Keratinocyte (primary cell): ENCODE data around the gene KRTAP10-6. TPM values are rescaled to one million over a fixed set of nuclear protein-coding genes. Genes with fewer than 3 reads are reported as not detected.

Source experiments
- DNase-seq: peaks from one replicate; pipeline ENCODE4 v3.0.0-alpha.2; 2011; ENCODE audit warnings: low read depth, missing footprints, low spot score
- FAIRE-seq: peaks from 2 replicates; lab custom pipeline; 2011; peaks lifted over from hg19 to GRCh38; lab: Jason Lieb, UNC
- H2AFZ ChIP-seq: 2 replicates; pipeline ENCODE4 v1.6.0; 2012; ENCODE audit warnings: low read length, control low read depth, inconsistent platforms; ENCODE audit not compliant: control insufficient read depth
- H3K27ac ChIP-seq: 2 replicates; pipeline ENCODE4 v1.5.1; 2011; ENCODE audit warnings: low read length; ENCODE audit not compliant: control insufficient read depth, insufficient read depth
- H3K27me3 ChIP-seq: 3 replicates; pipeline ENCODE4 v1.6.0; 2011; ENCODE audit warnings: low read length; ENCODE audit not compliant: control insufficient read depth, insufficient read depth; ENCODE audit errors: extremely low read depth
- H3K36me3 ChIP-seq, 2 experiments: 2 replicates in 1 of 2; 3 replicates in 1 of 2; pipeline ENCODE4 v1.5.1; 2011; ENCODE audit warnings: low read length in 2 of 2, mild to moderate bottlenecking in 1 of 2; ENCODE audit not compliant: control insufficient read depth in 2 of 2, insufficient read depth in 2 of 2; ENCODE audit errors: extremely low read depth in 1 of 2
- H3K4me1 ChIP-seq: 3 replicates; pipeline ENCODE4 v1.5.1; 2011; ENCODE audit warnings: low read length; ENCODE audit not compliant: control insufficient read depth, insufficient read depth; ENCODE audit errors: extremely low read depth
- H3K4me2 ChIP-seq: 3 replicates; pipeline ENCODE4 v1.6.0; 2011; ENCODE audit warnings: low read depth, low read length; ENCODE audit not compliant: control insufficient read depth, insufficient read depth; ENCODE audit errors: extremely low read depth
- H3K4me3 ChIP-seq, 3 experiments: fragments of 200-600 bp in 1 of 3; sonication (generic) in 1 of 3; 2 replicates in 2 of 3; 3 replicates in 1 of 3; pipeline ENCODE4 v1.5.1; 2011 to 2016; ENCODE audit warnings: low read length in 3 of 3, mild to moderate bottlenecking in 3 of 3, control low read depth in 2 of 3, inconsistent platforms in 1 of 3, low read depth in 1 of 3, mixed read lengths in 1 of 3, mixed run types in 1 of 3, moderate library complexity in 1 of 3; ENCODE audit not compliant: control insufficient read depth in 2 of 3, insufficient read depth in 2 of 3; ENCODE audit errors: extremely low read depth in 1 of 3
- H3K79me2 ChIP-seq: 2 replicates; pipeline ENCODE4 v1.6.0; 2012; ENCODE audit warnings: low read length; ENCODE audit not compliant: control insufficient read depth, insufficient read depth
- H3K9ac ChIP-seq: 3 replicates; pipeline ENCODE4 v1.6.0; 2011; ENCODE audit warnings: low read length; ENCODE audit not compliant: control insufficient read depth, insufficient read depth; ENCODE audit errors: extremely low read depth
- H3K9me1 ChIP-seq: 3 replicates; pipeline ENCODE4 v1.6.0; 2011; ENCODE audit warnings: low read length; ENCODE audit not compliant: control insufficient read depth, insufficient read depth; ENCODE audit errors: extremely low read depth
- H3K9me3 ChIP-seq: 2 replicates; pipeline ENCODE4 v1.5.1; 2012; ENCODE audit warnings: low read depth, low read length; ENCODE audit not compliant: control insufficient read depth
- H4K20me1 ChIP-seq: 3 replicates; pipeline ENCODE4 v1.6.0; 2011; ENCODE audit warnings: low read length; ENCODE audit not compliant: control insufficient read depth, insufficient read depth; ENCODE audit errors: extremely low read depth
- CTCF ChIP-seq, 3 experiments: IDR thresholded peaks in 1 of 3; conservative IDR thresholded peaks in 1 of 3; optimal IDR thresholded peaks in 1 of 3; 2 replicates in 2 of 3; 3 replicates in 1 of 3; pipeline versions ENCODE3 to v1.5.1; 2011; ENCODE audit warnings: low read length in 3 of 3, mild to moderate bottlenecking in 3 of 3, moderate library complexity in 2 of 3, control low read depth in 1 of 3, inconsistent platforms in 1 of 3; ENCODE audit not compliant: insufficient read depth in 2 of 3; ENCODE audit errors: extremely low read depth in 1 of 3
- EZH2 ChIP-seq: IDR thresholded peaks from one replicate; pipeline ENCODE4 v1.6.1; 2012; ENCODE audit warnings: inconsistent platforms, mild to moderate bottlenecking, low read length, moderate library complexity
- dilution Hi-C: fragments of 300-500 bp; cut with MboI; formaldehyde crosslinking; loops from one replicate; pipeline ENCODE4 v1.7.0; 2020; ENCODE audit warnings: low sequenced_read_pairs; ENCODE audit not compliant: extremely low pct_ligation_motif_present
- polyA plus RNA-seq, 5 experiments: library from polyadenylated mRNA; depleted of rRNA in 3 of 5; stranded (reverse) in 3 of 5; stranded (forward) in 1 of 5; unstranded in 1 of 5; fragments of >200 nt; gene quantifications; 1 replicate in 1 of 5; 2 replicates in 3 of 5; 3 replicates in 1 of 5; pipeline versions ENCODE4 v1.2.1 to v1.2.3, GENCODE V29; 2011 to 2012; ENCODE audit warnings: missing spikeins in 2 of 5, low read depth in 1 of 5, low replicate concordance in 1 of 5

Gene KRTAP10-6
- polyA plus RNA-seq, 1 donor (not counting 4 experiments of a cell fraction or from before 2014, with no cell fraction given), result not detected

GRCh38 chr21:44585892-44586291 is 6.4 kb downstream of the KRTAP10-6 start:
- Histone ChIP-seq H2AFZ (no peak overlapping the region), H3K79me2 (no peaks in the 10 kb centered on the region), H3K9ac (no peak overlapping the region), H3K4me2 (no peak overlapping the region), H3K27ac (no peak overlapping the region), H4K20me1 (no peaks in the 10 kb centered on the region), H3K4me3 (no peak overlapping the region), H3K4me1 (no peaks in the 10 kb centered on the region), H3K27me3 (no peaks in the 10 kb centered on the region), H3K9me3 (peaks cover 6% of the 10 kb centered on the region), H3K36me3 (no peaks in the 10 kb centered on the region), H3K9me1 (no peaks in the 10 kb centered on the region)
- DNase-seq (no peak), FAIRE-seq (no peak)
- TF ChIP-seq EZH2 (no peak), CTCF (optimal IDR thresholded peaks at IDR 0.05 in 1 of 3, IDR thresholded peaks at IDR 0.05 in 1 of 3, conservative IDR thresholded peaks at IDR 0.05 in 1 of 3; ENCODE audit: extremely low read depth in 1 of 3, insufficient read depth in 2 of 3, low read length in 3 of 3) (no peak)
- dilution Hi-C loops, result no loop called here

GRCh38 chr21:44583800-44584147 is 8.5 kb downstream of the KRTAP10-6 start:
- no peak overlapping the region for H3K9ac ChIP-seq
- DNase-seq (no peak), FAIRE-seq (no peak)
- H3K79me2 ChIP-seq, result no peaks in the 10 kb centered on the region
- H3K27me3 ChIP-seq, result no peaks in the 10 kb centered on the region
- H2AFZ ChIP-seq, result no peak overlapping the region
- H4K20me1 ChIP-seq, result no peaks in the 10 kb centered on the region
- no peak overlapping the region for H3K27ac ChIP-seq
- no peaks in the 10 kb centered on the region for H3K9me1 ChIP-seq
- H3K4me1 ChIP-seq, result no peaks in the 10 kb centered on the region
- dilution Hi-C loops, result no loop called here
- no peak for TF ChIP-seq CTCF (optimal IDR thresholded peaks at IDR 0.05 in 1 of 3, IDR thresholded peaks at IDR 0.05 in 1 of 3, conservative IDR thresholded peaks at IDR 0.05 in 1 of 3; ENCODE audit: extremely low read depth in 1 of 3, insufficient read depth in 2 of 3, low read length in 3 of 3)
- TF ChIP-seq EZH2, result no peak
- H3K9me3 ChIP-seq, result peaks cover 11% of the 10 kb centered on the region
- H3K4me3 ChIP-seq, result no peak overlapping the region
- H3K4me2 ChIP-seq, result no peak overlapping the region
- H3K36me3 ChIP-seq, result no peaks in the 10 kb centered on the region
